NCI-H510A (cell line): ENCODE data around the gene NR2F1-AS1.
A peak's percentile ranks its signal among the peaks of the same experiment; 100 is the strongest.
"Not testable (repeated sequence)": the region's sequence is repeated elsewhere in the genome, so short reads cannot be mapped to it uniquely, and the experiment has no call there.

Experiments used
- DNase-seq: peaks from one replicate; lab custom pipeline; 2025; lab: John Stamatoyannopoulos, UW

The NR2F1-AS1 gene

DNA sequence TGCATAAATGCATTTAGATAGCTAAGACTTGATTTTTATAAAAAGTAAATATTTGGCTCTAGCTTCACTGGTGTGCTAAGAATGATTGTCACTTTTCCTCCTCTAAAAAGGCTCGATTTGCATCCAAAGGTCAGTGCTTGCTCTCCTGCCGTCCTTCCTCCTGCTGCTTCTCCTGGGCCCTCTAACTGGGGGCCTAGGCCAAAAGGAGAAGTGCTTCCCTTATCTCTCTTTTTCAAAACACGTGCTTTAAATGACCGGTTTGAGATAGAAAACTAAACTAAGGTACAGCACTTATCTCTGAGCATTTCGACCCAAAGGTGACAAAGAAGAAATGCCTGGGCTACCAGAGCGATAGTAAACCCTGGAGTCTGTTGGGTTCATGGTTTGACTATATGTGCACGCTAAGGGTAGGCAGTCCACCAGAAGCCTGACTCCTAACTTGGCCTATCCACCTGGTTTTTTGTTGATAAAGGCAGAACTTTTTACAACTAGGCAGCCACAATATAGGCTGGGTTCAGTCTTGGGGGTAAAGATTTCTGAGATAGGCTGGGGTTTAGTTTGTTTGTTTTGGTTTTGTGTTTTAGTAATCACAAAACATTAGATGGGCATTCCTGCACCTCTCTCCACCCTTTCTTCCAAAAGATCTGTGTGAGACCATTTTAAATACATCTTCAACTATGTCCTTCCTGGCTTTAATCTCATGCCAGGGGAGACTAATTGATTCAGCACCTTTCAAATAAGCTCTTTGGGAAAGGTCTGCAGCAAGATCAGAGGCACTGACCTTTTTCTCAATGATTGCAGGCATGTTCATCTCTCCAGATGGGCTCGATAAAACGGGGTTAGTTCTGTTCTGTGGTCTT, 3.8 kb downstream of the NR2F1-AS1 start:
- no peak for DNase-seq

DNA sequence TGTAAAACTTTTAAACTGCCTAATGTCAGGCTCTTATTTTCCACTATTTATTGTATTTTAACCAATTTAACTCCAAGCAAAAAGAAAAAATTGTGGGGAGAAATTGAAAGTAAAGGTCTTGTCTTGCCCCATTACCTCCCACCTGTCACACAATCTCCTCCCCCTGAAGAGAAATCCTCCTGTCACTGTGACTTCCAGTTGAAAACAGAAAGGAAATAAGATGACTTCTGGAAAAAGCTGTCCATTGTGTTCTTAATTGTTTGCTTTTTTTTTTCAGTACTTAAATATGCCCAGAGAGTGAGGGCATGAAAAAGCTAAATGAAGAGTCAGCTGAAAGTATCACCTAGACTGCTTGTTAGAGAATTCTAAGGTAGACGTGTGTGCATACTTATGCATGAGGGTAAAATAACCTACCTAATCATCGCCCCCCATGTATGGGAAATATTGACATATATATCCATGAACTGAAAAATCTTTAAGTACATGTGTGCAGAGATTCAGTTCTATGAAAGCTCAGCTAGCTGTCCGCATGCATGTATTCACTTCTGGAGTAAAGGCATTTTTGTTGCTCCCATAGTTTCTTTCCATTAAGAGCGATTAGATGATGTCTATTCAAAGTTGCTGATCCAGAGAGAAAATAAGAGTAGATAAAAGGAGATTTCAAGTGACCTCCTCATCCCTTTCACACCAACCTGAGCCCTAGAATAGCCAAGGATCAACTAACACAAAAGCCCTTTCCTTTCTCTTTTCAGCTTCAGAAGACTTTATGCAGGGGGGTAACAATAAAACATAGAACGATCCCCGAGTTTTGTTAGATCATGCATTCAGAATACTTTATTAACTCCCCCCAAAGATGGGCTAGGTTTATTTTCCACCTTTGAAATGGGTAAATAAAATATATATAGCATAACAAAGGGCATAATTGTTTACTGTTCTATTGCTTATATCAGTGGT, 5.3 kb downstream of the NR2F1-AS1 start:
- DNase-seq, result no peak

DNA sequence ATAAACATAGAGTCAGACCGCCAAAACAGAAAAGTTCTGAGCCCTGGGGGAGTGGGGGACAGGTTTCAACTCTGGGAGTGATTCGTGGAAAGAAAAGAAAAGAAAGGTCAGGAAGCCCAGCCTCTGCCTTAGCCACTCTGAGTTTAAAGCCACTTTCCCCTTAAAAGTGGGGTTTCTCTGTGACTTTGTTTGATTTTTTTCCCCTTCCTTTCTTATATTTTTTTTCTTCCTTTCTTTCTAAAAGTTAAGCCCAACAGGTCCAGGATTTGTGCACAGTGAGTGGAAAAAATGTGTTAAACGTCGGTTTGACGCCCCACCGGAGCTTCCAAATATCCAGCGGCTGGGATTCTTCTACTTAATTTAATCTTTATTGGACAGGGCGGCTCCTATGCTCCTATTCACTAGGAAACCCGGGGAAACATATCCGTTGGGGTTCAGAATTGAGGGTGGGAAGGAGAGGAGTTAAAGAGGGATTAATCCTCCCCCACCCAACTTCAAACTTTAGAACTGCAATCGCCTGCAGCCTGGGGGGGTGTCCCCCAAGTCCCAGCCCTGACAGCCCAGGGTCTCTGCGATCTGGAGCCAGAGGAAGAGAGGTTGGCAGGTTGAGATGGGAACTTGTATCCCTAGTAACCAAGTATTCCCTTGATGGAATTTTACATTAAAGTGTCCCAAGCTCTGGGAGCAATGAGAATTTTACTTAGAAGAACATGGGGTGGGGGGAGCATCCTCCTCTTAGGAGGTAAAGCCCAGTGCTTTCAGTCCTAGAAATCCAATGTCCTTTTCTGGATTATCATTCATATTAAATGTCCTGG, 6.3 kb downstream of the NR2F1-AS1 start:
- no peak for DNase-seq

- no peak for DNase-seq
Measured at GRCh38 chr5:93573354-93574351, 7.4 kb downstream of the NR2F1-AS1 start.

- peak; percentile 36 for DNase-seq
Measured at GRCh38 chr5:93572608-93573353, 8.2 kb downstream of the NR2F1-AS1 start.

- no peak for DNase-seq
Measured at GRCh38 chr5:93572101-93572607, 8.9 kb downstream of the NR2F1-AS1 start.

DNA sequence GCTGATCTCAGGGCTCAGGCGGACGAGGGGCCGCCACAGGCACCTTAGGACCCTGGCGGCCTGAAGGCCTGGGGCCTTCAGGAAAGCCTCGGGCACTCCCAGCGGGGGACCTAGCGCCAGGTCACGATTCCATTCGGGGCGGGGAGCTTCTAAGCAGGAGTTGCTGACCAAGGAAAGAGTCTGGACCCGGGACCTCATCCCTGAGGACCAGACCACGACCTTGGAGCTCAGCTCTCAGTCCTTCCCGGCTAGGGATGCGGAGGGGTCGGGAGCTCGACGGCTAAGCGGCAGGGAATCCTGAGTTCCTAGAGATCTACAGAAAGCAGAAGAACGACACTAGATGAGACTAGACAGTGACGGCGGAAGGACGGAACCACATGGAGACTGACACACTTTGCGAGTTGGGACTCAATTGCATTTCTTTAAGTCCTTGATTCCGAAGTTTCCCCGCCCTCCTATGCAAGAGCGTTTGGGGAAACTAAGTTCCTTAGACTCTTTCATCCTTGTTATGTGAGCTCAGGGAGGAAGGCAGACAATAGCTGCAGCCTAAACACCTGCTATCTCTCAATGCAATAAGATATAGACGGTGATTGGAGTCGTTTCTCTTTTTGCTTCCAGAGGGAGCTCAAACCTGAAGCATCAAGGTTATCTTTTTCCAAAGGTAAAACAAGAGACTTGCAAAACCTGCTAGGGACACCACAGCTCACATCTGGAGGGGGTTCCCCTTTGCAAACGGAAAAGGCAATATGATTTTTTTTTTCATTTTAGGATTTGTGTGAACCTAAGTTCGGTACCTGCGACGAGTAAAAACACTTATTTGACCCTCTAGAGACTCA, 9.7 kb downstream of the NR2F1-AS1 start:
- no peak for DNase-seq

GRCh38 chr5:93570294-93571113, 10.5 kb downstream of the NR2F1-AS1 start:
- DNase-seq, result no peak

DNA sequence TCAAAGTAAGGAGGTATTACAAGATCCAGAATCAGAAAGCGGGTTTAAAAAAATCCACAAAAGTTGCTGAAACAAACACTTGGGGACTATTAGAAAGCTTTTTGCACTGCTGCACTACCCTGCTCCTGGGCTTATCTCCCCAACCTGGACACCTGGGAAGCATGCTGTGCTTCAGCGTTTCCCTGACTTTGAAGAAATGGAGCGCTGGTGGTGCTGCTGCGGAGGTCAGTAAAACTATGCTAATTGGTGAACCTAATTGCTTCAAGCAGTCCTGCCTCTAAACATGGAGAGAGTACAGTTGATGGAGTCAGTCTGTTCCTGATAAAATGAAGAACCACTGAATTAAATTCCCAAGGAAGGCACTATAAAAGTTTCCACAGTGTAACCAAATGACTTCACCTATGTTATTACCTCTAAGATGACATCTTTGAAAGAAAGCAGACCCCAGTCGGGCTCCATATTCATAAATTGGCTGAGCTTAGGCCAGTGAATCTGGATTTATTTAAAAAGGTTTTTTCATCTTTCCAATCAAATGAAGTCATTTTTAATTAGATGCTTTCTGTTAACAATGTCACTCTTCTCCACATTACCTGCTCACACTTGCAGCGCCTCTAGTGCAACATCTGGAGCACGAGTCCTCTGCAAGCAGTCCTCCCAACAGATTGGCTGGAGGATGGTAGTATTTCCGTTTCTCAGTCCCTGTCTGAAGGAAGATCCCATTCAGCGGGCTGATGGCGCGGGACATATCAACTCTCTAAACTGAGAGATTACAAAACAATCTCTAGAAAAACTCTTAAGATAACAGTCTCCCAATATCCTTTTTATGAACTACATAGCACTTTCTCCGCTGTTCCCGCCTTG, 11.5 kb downstream of the NR2F1-AS1 start:
- DNase-seq, result no peak

DNA sequence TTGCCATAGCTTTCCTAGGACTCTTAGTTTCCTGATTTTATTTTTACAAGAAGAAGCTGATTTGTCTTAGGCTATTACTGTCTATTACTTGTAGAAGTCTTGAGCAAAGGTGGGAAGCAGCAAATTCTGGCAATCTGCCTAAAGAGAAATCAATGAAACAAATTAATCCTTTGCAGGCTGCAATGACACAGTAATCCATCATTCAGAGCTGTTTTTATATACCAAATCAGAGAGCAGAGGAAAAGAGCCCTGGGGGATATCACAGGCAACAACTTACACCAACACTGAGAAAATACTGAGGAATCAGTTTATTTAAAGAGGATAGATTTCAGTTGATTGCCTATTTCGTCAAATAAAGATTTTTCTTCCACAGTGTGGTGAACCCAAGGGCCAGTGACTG, 13.6 kb downstream of the NR2F1-AS1 start:
- no peak for DNase-seq

- DNase-seq, result no peak
Measured at GRCh38 chr5:93566091-93566490, 14.9 kb downstream of the NR2F1-AS1 start.

GRCh38 chr5:93557021-93557604, 23.9 kb downstream of the NR2F1-AS1 start:
- DNase-seq, result no peak

GRCh38 chr5:93549594-93549993, 31.4 kb downstream of the NR2F1-AS1 start:
- DNase-seq, result not testable (repeated sequence)

DNA sequence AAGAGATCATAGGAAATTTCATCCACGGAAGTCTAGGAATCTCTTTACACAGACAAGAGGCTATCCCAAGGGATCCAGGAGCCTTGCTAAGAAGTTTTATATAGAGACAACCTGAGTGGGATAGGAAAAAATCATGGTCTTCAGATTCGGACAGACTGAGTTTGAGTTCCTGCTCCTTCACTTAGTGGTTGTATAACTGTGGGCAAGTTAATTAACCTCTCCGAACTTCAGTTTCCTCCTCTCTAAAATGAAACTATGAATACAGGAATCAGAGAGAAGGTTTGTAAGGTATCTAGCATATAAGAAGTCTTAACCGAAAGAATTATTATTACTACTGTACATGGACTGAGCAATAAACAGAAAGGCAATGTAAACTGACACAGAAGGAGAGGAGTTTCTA, 35.1 kb downstream of the NR2F1-AS1 start:
- no peak for DNase-seq

DNA sequence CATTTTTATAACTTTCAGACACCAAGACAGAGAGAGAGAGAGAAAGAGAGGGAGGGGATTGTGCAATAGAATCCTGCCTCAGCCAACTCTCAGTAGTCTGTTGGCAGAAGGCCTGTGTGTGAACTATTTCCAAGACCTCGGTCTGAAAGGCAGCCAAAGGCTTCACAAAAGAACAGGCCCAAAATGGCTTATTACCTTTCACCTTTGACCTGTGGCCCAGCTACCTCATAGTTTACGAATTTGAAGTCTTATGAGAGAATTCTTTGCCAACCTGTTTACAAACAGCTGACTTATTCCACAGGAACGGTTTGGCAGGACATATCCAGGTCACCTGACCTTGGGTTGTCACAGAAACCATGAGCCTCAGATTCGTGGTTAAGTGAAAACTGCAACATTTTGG, 48.6 kb downstream of the NR2F1-AS1 start:
- no peak for DNase-seq

DNA sequence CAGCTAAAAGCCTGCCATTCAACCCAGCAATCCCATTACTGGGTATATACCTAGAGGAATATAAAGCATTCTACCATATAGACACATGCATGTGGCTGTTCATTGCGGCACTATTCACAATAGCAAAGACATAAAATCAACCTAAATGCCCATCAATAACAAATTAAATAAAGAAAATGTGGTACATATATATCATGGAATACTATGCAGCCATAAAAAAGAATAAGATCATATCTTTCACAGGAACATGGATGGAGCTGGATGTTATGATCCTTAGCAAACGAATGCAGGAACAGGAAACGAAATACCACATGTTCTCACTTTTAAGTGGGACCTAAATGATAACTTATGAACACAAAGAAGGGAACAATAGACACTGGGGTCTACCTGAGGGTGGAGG, 59.2 kb downstream of the NR2F1-AS1 start:
- DNase-seq, result not testable (repeated sequence)

DNA sequence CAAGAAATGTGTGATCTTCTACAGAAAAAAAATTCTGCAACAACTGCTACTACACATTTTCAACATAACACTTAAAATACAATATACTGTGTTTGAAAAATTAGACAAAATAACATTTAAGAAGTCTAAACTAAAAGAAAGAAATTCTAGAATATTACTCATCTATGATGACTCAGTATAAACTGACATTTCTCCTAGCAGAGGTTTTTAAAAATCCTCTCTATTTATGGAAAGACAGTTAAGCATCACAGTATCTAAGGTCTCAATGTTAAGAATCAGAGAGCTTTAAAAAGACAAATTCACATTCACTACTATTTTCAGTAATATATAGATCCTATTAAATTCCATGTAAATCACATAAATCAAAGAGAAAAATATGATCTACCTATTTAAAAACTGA, 61.3 kb downstream of the NR2F1-AS1 start:
- no peak for DNase-seq
